ENCODE measurements around the gene ALDH4A1. TPM values are rescaled to one million over a fixed set of nuclear protein-coding genes. Genes with fewer than 3 reads are reported as not detected.
"Not testable (repeated sequence)": the region's sequence is repeated elsewhere in the genome, so short reads cannot be mapped to it uniquely, and the experiment has no call there.

Gene ALDH4A1
- total RNA-seq, 6 donors from 2014 or later = 5.7 to 13.4 (median 11.5) TPM

DNA sequence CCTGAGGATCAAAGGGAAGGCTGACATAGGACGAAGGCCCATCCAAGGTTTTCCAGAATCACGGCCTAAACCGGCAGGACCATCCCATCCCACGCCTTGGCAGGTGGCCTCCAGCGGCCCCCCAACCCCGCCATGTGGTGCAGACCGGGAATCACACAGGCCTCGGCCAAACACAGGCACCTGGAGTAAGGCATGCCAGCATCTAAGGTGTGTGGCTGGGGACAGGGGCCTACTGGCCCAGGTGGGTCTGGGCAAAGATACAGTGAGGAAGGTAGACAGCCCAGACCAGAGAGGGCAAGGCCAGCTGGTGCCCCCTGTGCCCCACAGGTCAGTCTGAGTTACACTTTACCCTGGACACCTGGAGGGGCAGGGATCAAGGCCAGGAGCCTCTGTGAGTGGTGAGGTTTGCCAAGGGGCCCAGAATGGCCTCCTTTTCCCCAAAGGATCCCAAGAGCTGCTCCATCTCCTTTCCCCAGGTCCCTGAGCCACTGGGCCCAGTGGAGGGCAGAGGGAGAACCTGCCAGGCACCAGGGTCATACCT lies 30.2 kb downstream of the ALDH4A1 start:
- no peak for DNase-seq
- H3K27me3 ChIP-seq = no peaks in the 10 kb centered on the region
- no peak overlapping the region for H3K27ac ChIP-seq
- H3K4me3 ChIP-seq = no peak overlapping the region
- H3K36me3 ChIP-seq = peaks cover 0 to 10% (median 3%) of the 10 kb centered on the region in 4 donors
- H3K9me3 ChIP-seq = no peaks in the 10 kb centered on the region
- 76 to 87% methylated on average over 5 to 7 of the region's 8 CpGs for WGBS, 2 donors
- TF ChIP-seq, protein P1, sequence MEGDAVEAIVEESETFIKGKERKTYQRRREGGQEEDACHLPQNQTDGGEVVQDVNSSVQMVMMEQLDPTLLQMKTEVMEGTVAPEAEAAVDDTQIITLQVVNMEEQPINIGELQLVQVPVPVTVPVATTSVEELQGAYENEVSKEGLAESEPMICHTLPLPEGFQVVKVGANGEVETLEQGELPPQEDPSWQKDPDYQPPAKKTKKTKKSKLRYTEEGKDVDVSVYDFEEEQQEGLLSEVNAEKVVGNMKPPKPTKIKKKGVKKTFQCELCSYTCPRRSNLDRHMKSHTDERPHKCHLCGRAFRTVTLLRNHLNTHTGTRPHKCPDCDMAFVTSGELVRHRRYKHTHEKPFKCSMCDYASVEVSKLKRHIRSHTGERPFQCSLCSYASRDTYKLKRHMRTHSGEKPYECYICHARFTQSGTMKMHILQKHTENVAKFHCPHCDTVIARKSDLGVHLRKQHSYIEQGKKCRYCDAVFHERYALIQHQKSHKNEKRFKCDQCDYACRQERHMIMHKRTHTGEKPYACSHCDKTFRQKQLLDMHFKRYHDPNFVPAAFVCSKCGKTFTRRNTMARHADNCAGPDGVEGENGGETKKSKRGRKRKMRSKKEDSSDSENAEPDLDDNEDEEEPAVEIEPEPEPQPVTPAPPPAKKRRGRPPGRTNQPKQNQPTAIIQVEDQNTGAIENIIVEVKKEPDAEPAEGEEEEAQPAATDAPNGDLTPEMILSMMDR (IDR thresholded peaks at IDR 0.05) = no peak
- TF ChIP-seq POLR2AphosphoS5 (IDR thresholded peaks at IDR 0.05) = no peak
- no peak for TF ChIP-seq EP300 (IDR thresholded peaks at IDR 0.05)
- no peak for TF ChIP-seq POLR2A (IDR thresholded peaks at IDR 0.05)
- peaks cover 0 to 5% (median 2%) of the 10 kb centered on the region in 4 donors for H3K4me1 ChIP-seq
- ATAC-seq (ENCODE audit: low FRiP score in 2 of 2) = no peak

DNA sequence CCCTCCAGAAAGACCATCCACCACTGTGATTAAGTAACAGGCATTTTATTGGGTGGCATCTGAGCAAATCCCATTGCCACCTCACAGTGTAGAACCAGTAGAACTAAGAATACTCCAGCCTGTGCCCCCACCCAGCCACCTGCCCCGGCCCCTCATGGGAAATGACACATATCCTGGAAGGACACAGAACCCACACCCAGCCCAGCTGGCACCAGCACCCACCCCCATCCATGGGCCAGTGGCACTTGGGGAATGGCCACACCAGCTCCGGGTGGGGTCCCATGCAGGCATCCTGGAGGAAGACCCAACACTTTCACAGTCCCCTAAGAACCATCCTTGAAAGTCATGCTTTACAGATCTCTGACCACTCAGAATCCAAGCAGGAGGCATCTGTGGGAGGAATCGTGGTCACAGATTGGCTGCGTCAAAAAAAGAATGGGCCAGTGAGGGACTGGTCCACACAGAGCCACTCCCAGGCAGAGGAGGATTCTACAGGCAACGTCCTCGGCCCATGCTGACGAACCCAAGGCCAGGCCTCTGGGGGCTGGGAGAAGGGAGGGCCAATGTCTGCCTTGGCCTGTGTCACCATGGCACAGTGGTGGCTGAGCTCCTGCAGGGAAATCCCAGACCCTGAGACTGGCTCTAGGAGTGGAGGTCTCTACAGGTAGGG lies 30.8 kb downstream of the ALDH4A1 start:
- Histone ChIP-seq H3K36me3 (peaks cover 0 to 10% (median 3%) of the 10 kb centered on the region in 4 donors), H3K27me3 (no peaks in the 10 kb centered on the region), H3K4me1 (peaks cover 0 to 5% (median 2%) of the 10 kb centered on the region in 4 donors), H3K27ac (no peak overlapping the region), H3K4me3 (no peak overlapping the region), H3K9me3 (no peaks in the 10 kb centered on the region)
- TF ChIP-seq, protein P1 (IDR thresholded peaks at IDR 0.05) = no peak
- TF ChIP-seq POLR2A (IDR thresholded peaks at IDR 0.05) (no peak), EP300 (IDR thresholded peaks at IDR 0.05) (no peak), POLR2AphosphoS5 (IDR thresholded peaks at IDR 0.05) (no peak)
- DNase-seq (no peak), ATAC-seq (ENCODE audit: low FRiP score in 2 of 2) (no peak)
- WGBS, 2 donors = 78 to 90% methylated on average over 6 to 7 of the region's 7 CpGs

DNA sequence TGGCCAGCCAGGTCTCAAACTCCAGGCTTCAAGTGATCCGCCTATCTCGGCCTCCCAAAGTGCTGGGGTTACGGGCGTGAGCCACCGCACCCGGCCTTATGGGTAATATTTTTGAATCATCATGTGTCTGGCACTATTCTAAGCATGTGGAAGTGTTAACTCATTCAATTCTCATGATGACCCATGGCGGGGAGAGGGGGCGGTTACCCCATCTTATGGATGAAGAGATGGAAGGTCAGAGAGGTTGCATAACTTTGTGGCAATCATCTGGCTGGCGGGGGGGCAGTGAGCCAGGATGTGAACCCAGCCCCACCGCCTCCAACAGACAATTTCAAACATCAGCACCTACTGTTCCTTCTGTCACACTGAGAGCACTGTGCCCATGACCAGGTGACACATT lies 31.4 kb downstream of the ALDH4A1 start:
- H3K36me3 ChIP-seq = peaks cover 0 to 10% (median 3%) of the 10 kb centered on the region in 4 donors
- no peak for DNase-seq
- peaks cover 0 to 5% (median 2%) of the 10 kb centered on the region in 4 donors for H3K4me1 ChIP-seq
- H3K27me3 ChIP-seq = no peaks in the 10 kb centered on the region
- ATAC-seq (ENCODE audit: low FRiP score in 2 of 2) = no peak
- 80 to 90% methylated on average over 1 to 10 of the region's 10 CpGs for WGBS, 2 donors
- no peak overlapping the region for H3K4me3 ChIP-seq
- TF ChIP-seq POLR2A (IDR thresholded peaks at IDR 0.05) (no peak), EP300 (IDR thresholded peaks at IDR 0.05) (no peak), POLR2AphosphoS5 (IDR thresholded peaks at IDR 0.05) (no peak)
- TF ChIP-seq, protein P1 (IDR thresholded peaks at IDR 0.05) = no peak
- H3K9me3 ChIP-seq = no peaks in the 10 kb centered on the region
- no peak overlapping the region for H3K27ac ChIP-seq

DNA sequence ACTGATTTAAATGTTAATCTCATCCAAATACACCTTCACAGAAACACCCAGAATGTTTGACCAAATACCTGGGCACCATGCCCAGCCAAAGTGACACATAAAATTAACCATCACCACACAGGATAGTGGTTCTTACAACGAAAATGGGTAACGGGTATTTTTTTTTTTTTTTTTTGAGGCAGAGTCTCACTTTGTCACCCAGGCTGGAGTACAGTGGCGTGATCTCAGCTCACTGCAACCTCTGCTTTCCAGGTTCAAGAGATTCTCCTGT lies 31.8 kb downstream of the ALDH4A1 start:
- H3K27ac ChIP-seq; H3K9me3 ChIP-seq; ATAC-seq (ENCODE audit: low FRiP score in 2 of 2); H3K4me3 ChIP-seq; H3K27me3 ChIP-seq; DNase-seq; H3K4me1 ChIP-seq; H3K36me3 ChIP-seq: not testable (repeated sequence)
- WGBS, 2 donors = 60 to 69% methylated on average over 3 of the region's 3 CpGs

DNA sequence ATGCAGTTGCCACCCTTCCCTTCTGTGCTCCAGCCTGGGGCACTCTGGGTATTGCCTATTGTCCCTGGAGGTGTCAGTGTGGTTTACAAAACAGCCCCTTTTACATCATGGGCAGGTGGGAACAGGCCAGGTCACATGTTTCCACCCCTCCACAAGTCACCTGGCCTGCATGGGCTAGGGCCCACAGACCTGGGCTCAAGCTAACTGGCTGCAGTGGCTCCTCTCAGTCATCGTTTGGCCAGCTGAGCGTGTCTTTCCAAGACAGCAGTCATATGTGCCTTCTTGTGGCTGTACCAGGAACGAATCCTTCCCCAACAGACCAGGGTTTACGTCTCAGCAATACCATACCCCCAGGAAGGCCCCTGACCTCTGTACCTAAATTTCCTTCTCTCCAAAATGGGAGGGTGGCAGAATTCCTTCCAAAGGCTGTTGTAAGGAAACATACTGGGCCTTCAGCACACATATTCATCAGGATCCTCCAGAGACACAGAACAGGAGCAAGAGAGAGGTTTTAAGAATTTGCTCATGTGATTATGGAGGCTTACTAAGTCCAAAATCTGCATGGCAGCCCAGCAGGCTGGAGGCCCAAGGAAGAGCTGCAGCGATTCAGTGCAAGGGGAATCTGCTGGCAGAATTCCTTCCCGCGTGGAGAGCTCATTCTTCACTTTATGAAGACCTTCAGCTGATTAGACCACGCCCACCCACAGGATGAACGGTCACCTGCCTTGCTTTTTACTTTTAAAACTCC lies 32.3 kb downstream of the ALDH4A1 start:
- Histone ChIP-seq H3K27me3 (no peaks in the 10 kb centered on the region), H3K36me3 (peaks cover 0 to 10% (median 3%) of the 10 kb centered on the region in 4 donors), H3K27ac (no peak overlapping the region), H3K4me3 (no peak overlapping the region), H3K9me3 (no peaks in the 10 kb centered on the region), H3K4me1 (peaks cover 0 to 4% (median 0%) of the 10 kb centered on the region in 4 donors)
- DNase-seq = no peak
- WGBS, 2 donors = 66% methylated on average over 9 of the region's 9 CpGs
- no peak for TF ChIP-seq POLR2A (IDR thresholded peaks at IDR 0.05)
- TF ChIP-seq EP300 (IDR thresholded peaks at IDR 0.05) = no peak
- TF ChIP-seq POLR2AphosphoS5 (IDR thresholded peaks at IDR 0.05) = no peak
- TF ChIP-seq, protein P1 (IDR thresholded peaks at IDR 0.05) = no peak
- ATAC-seq (ENCODE audit: low FRiP score in 2 of 2) = no peak
